ENCODE data around the gene DHDH.

Gene DHDH

DNA sequence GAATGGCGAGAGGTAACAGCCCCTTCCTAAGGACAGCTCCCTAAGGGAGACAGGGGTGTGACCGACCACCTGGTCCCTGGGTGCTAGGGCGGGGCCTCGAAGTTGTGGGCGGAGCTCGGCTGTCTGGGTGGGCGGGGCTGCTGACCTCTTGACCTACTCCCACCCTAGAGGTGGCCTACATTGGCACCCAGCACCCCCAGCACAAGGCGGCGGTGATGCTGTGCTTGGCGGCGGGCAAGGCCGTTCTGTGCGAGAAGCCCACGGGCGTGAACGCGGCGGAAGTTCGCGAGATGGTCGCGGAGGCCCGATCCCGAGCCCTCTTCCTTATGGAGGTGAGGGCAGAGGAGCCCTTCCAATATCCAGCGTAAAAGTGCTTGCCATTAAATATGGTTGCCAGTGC is 2.4 kb downstream of the DHDH start:
- POLR2A ChIA-PET, result interaction anchor here (0.6 kb wide), 1 partner anchor 956 kb away, joined by 8 read pairs; no protein-coding TSS in a partner anchor
- TF ChIP-seq, protein P1, sequence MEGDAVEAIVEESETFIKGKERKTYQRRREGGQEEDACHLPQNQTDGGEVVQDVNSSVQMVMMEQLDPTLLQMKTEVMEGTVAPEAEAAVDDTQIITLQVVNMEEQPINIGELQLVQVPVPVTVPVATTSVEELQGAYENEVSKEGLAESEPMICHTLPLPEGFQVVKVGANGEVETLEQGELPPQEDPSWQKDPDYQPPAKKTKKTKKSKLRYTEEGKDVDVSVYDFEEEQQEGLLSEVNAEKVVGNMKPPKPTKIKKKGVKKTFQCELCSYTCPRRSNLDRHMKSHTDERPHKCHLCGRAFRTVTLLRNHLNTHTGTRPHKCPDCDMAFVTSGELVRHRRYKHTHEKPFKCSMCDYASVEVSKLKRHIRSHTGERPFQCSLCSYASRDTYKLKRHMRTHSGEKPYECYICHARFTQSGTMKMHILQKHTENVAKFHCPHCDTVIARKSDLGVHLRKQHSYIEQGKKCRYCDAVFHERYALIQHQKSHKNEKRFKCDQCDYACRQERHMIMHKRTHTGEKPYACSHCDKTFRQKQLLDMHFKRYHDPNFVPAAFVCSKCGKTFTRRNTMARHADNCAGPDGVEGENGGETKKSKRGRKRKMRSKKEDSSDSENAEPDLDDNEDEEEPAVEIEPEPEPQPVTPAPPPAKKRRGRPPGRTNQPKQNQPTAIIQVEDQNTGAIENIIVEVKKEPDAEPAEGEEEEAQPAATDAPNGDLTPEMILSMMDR (IDR thresholded peaks at IDR 0.05; ENCODE audit: control extremely low read depth, extremely low read depth, low read depth, missing control alignments), result no peak
- DNase-seq (ENCODE audit: extremely low spot score), result no peak
- CTCF ChIA-PET, result interaction anchor here (1.2 kb wide), 1 partner anchor 35 kb away, joined by 3 read pairs; no protein-coding TSS in a partner anchor

DNA sequence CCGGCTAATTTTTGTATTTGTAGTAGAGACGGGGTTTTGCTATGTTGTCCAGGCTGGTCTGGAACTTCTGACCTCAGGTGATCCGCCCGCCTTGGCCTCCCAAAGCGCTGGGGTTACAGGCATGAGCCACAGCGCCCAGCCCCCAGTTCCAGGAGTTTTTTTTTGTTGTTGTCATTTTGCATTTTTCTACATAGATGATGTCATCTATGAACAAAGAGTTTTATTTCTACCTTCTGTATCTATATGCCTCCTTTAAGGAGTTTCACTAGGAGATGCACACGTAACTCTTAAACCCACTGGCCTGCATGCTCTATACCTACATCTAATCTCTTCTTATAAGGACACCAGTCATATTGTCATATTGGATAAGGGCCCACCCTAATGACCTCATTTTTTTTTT is 4.8 kb downstream of the DHDH start:
- TF ChIP-seq, protein P1 (IDR thresholded peaks at IDR 0.05; ENCODE audit: control extremely low read depth, extremely low read depth, low read depth, missing control alignments), result no peak
- no peak for DNase-seq (ENCODE audit: extremely low spot score)
- ChIA-PET CTCF (no interaction called here), POLR2A (no interaction called here)

DNA sequence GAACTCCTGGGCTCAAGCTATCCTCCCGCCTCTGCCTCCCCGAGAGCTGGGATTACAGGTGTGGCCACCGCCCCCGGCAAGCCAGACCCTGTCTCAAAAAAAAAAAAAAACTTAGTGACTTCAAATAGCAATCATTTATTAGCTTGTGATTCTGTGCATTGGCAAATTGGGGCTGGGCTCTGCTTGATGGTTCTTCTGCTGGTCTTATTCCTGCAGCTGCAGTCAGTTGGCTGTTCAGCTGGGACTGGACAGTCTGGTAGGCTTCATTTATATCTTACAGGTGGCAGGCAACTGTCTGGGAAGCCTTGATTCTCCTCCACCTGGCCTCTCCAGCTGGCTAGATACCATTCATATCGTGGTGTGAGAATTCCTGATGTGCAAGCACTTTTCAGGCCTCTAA is 7.4 kb downstream of the DHDH start:
- CTCF ChIA-PET, result interaction anchor here (1.2 to 1.5 kb wide), 2 partner anchors 12 to 15 kb away, joined by 3 read pairs; no protein-coding TSS in a partner anchor
- peak; percentile 10 for DNase-seq (ENCODE audit: extremely low spot score)
- TF ChIP-seq, protein P1 (IDR thresholded peaks at IDR 0.05; ENCODE audit: control extremely low read depth, extremely low read depth, low read depth, missing control alignments), result no peak
- POLR2A ChIA-PET, result interaction anchor here (0.9 kb wide), 2 partner anchors 13 to 69 kb away, joined by 3 to 5 read pairs; partner anchors contain the start of gene PPP1R15A

DNA sequence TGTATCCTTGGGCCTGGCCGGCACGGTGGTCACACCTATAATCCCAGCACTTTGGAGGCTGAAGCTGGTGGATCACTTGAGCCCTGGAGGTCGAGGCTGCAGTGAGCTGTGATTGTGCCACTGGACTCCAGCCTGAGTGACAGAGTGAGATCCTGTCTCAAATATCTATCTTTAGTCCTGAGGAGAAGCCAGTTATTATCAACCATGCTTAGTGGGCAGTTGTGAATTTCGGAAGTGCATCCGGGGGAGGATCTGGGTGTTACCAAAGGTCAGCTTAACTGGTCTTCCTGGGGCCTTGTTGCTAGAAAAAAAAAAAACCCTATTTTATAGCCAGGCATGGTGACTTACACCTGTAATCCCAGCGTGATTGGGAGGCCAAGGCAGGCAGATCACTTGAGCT is 9.6 kb downstream of the DHDH start:
- DNase-seq (ENCODE audit: extremely low spot score), result no peak
- CTCF ChIA-PET, result interaction anchor here (1.4 kb wide), 2 partner anchors 9 to 17 kb away, joined by 3 read pairs; no protein-coding TSS in a partner anchor
- POLR2A ChIA-PET, result no interaction called here
- TF ChIP-seq, protein P1 (IDR thresholded peaks at IDR 0.05; ENCODE audit: control extremely low read depth, extremely low read depth, low read depth, missing control alignments), result no peak

DNA sequence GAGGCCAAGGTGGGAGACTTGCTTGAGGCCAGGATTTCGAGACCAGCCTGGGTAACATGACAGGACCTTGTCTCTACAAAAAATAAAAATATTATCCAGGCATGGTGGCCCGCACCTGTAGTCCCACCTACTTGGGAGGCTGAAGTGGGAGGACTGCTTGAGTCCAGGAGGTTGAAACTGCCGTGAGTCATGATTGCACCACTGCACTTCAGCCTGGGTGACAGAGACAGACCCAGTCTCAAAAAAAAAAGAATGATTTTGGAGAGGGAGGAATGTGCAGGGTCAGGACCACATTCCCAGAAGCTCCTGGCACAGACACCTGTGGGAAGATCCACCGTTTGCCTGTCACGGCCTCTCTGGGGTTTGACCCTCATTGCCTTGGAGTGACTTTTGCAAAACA is 11.9 kb downstream of the DHDH start:
- ChIA-PET POLR2A (no interaction called here), CTCF (interaction anchor here (1.1 kb wide), 1 partner anchor 34 kb away, joined by 3 read pairs; no protein-coding TSS in a partner anchor)
- DNase-seq (ENCODE audit: extremely low spot score), result no peak
- TF ChIP-seq, protein P1 (IDR thresholded peaks at IDR 0.05; ENCODE audit: control extremely low read depth, extremely low read depth, low read depth, missing control alignments), result no peak

DNA sequence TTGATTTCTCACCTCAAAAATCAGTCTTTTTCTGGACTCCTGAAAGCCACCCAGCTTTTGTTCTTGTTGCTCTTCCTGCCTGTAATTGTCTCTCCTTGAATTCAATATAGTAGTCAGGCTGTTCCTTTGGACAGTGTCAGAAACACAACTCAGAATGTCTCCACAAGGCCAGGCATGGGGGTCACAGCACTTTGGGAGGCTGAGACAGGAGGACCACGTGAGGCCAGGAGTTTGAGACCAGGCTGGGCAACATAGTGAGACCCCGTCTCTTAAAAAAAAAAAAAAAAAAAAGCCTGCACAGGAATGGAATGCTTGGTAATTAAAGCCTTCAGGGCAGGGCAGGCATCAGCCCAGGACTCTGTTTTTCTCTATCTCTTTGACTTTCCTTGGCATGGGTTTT is 12.3 kb downstream of the DHDH start:
- DNase-seq (ENCODE audit: extremely low spot score), result no peak
- TF ChIP-seq, protein P1 (IDR thresholded peaks at IDR 0.05; ENCODE audit: control extremely low read depth, extremely low read depth, low read depth, missing control alignments), result no peak
- ChIA-PET POLR2A (no interaction called here), CTCF (no interaction called here)
